C4-2B (cell line): Measurements from ENCODE around the gene CORO2B.

Experiments
- H3K27ac ChIP-seq: fragments of 450-650 bp; 2 replicates; pipeline ENCODE4 v1.5.1; 2017
- CTCF ChIP-seq: fragments of 450-650 bp; conservative IDR thresholded peaks from 2 replicates; pipeline ENCODE4 v1.5.1; 2017; ENCODE audit warnings: mild to moderate bottlenecking
- ZFX ChIP-seq: fragments of 450-650 bp; IDR thresholded peaks from 2 replicates; pipeline ENCODE4 v1.6.1; 2017

Gene CORO2B

GRCh38 chr15:68704496-68705021, 125.8 kb downstream of the CORO2B start:
- H3K27ac ChIP-seq = peak overlapping the region; percentile 68
- TF ChIP-seq CTCF (no peak), ZFX (no peak)

- TF ChIP-seq CTCF = no peak
- no peak for TF ChIP-seq ZFX
- no peak overlapping the region for H3K27ac ChIP-seq
Measured at GRCh38 chr15:68706256-68706655, 127.5 kb downstream of the CORO2B start.

- no peak for TF ChIP-seq ZFX
- TF ChIP-seq CTCF = no peak
Measured at GRCh38 chr15:68706931-68707330, 128.1 kb downstream of the CORO2B start.

GRCh38 chr15:68707386-68707785, 128.6 kb downstream of the CORO2B start:
- no peak for TF ChIP-seq ZFX
- TF ChIP-seq CTCF = no peak

More at GRCh38 chr15:68706931-68707330, 128.1 kb downstream of the CORO2B start:
- H3K27ac ChIP-seq = no peak overlapping the region

GRCh38 chr15:68709876-68710275, 131.1 kb downstream of the CORO2B start:
- TF ChIP-seq ZFX (no peak), CTCF (no peak)
- no peak overlapping the region for H3K27ac ChIP-seq

More at GRCh38 chr15:68707386-68707785, 128.6 kb downstream of the CORO2B start:
- no peak overlapping the region for H3K27ac ChIP-seq

- H3K27ac ChIP-seq = no peak overlapping the region
- no peak for TF ChIP-seq CTCF
- TF ChIP-seq ZFX = no peak
Measured at GRCh38 chr15:68710536-68710935, 131.7 kb downstream of the CORO2B start.

- TF ChIP-seq ZFX = no peak
- TF ChIP-seq CTCF = no peak
Measured at GRCh38 chr15:68711406-68711805, 132.6 kb downstream of the CORO2B start.

More at GRCh38 chr15:68711406-68711805, 132.6 kb downstream of the CORO2B start:
- no peak overlapping the region for H3K27ac ChIP-seq
